GM12875 (cell line): ENCODE data around the gene PML.
A peak's percentile ranks its signal among the peaks of the same experiment; 100 is the strongest.

Source experiments
- H3K4me3 ChIP-seq: one replicate; pipeline ENCODE4 v1.5.1; 2011; ENCODE audit warnings: low read depth, low read length, control low read depth
- TF ChIP-seq, protein P1 (sequence below): IDR thresholded peaks from 2 replicates; pipeline ENCODE4 v1.5.1; 2011; ENCODE audit warnings: low read depth, mild to moderate bottlenecking, control low read depth, inconsistent platforms, low read length, moderate library complexity, borderline replicate concordance; ENCODE audit not compliant: insufficient read depth

Gene PML

DNA sequence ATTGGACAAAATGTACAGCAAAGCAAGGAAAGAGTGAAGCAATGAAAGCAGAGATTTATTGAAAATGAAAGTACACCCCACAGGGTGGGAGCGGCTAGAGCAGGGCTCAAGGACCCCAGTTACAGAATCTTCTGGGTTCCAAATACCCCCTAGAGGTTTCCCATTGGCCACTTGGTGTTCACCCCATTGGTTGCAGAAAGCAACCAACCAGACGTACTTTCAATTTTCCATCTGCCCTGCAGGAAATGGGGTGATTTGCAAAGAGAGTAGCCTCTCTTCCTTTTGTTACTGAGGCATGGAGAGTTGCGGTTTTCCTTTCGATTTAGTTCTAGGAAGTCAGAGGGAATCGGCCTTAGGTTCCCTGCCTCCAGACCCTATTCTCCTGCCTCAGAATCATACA lies 2.4 kb downstream of the PML start:
- TF ChIP-seq, protein P1, sequence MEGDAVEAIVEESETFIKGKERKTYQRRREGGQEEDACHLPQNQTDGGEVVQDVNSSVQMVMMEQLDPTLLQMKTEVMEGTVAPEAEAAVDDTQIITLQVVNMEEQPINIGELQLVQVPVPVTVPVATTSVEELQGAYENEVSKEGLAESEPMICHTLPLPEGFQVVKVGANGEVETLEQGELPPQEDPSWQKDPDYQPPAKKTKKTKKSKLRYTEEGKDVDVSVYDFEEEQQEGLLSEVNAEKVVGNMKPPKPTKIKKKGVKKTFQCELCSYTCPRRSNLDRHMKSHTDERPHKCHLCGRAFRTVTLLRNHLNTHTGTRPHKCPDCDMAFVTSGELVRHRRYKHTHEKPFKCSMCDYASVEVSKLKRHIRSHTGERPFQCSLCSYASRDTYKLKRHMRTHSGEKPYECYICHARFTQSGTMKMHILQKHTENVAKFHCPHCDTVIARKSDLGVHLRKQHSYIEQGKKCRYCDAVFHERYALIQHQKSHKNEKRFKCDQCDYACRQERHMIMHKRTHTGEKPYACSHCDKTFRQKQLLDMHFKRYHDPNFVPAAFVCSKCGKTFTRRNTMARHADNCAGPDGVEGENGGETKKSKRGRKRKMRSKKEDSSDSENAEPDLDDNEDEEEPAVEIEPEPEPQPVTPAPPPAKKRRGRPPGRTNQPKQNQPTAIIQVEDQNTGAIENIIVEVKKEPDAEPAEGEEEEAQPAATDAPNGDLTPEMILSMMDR, result no peak
- peak overlapping the region; percentile 38 for H3K4me3 ChIP-seq

DNA sequence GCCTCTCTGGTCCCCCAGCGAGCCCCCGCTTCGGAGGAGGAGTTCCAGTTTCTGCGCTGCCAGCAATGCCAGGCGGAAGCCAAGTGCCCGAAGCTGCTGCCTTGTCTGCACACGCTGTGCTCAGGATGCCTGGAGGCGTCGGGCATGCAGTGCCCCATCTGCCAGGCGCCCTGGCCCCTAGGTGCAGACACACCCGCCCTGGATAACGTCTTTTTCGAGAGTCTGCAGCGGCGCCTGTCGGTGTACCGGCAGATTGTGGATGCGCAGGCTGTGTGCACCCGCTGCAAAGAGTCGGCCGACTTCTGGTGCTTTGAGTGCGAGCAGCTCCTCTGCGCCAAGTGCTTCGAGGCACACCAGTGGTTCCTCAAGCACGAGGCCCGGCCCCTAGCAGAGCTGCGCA lies 3.5 kb downstream of the PML start:
- H3K4me3 ChIP-seq, result no peak overlapping the region
- TF ChIP-seq, protein P1, result no peak

DNA sequence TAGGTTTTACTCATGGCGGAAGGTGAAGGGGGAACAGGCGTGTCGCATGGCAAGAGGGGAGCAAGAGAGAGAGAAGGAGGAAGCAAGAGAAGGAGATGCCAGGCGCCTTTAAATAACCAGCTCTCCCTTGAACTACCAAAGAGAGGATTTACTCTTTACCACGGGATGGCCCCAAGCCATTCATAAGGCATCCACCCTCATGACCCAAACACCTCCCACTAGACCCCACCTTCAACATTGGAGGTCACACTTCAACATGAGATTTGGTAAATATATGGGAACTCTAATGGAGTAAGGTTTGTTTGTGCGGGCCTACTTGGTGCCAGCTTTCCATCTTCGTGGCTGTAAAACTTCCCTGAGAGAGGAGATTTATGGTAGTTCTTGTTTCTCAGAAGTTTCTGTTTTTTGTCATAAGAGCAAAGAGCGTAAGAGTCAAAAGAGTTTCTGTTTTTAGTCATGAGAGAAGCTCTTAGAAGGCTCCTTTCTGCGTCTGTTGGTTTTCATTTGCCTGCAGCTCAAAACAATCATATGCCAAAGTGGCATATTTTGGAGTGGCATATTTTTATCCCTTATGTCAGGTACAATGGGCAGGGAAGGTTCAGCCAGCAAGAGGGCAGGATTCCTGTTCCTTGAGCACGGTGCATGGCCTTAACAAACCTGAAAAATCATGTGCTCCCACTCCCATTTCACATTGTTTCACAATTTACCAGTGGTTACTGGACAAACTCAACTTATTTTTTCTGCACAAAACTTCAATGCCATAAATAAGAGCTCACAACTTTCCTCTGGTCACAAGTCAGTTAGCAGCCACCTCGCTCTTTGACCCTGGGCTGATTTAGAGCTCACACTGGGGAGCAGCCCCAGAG lies 12.5 kb downstream of the PML start:
- TF ChIP-seq, protein P1, result no peak
- no peak overlapping the region for H3K4me3 ChIP-seq

DNA sequence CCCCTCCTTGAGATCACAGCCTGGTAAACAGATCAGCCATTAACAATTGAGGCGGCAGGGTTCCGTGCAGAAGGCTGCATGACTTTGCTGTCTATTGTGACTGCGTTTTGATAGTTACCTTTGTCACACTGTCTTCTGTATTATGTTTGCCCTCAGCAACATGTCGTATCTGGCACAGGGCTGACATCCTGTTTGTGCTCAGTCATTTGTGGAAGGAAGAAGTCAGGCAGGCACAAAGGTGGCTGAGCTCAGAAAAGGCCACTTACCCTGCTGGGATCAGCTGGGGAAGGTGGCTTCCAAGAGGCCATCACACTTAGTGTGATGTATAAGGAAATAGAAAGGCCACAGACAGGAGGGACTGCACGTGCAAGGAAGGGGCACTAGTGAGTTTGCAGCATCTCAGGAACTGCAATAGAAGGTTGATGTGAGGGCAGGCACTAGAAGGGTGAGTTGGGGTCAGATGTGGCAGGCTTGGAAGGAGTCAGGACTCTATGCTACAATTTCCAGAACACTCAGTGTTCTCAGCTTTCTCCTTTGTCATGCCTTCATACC lies 13.4 kb downstream of the PML start:
- no peak overlapping the region for H3K4me3 ChIP-seq
- TF ChIP-seq, protein P1, result no peak

DNA sequence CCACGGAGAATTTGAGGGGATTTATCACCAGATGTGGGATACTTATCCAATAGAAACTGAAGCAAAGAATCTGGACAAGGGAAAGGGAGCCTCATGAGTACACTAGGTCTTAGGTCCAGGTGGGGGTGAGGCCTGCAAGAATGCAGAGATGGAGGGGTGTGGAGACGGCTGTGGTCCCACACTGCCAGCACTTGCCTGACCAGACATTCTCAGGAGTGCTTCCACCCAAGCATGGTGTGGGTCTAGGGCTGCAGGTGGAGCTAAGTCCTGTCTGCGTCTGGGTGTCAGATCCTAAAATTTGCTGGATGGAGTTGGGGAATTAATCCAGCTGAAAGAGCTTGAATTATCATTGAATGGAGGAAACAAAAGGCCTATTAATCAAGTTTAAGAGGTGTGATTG lies 14.4 kb downstream of the PML start:
- TF ChIP-seq, protein P1, result no peak
- H3K4me3 ChIP-seq, result no peak overlapping the region

DNA sequence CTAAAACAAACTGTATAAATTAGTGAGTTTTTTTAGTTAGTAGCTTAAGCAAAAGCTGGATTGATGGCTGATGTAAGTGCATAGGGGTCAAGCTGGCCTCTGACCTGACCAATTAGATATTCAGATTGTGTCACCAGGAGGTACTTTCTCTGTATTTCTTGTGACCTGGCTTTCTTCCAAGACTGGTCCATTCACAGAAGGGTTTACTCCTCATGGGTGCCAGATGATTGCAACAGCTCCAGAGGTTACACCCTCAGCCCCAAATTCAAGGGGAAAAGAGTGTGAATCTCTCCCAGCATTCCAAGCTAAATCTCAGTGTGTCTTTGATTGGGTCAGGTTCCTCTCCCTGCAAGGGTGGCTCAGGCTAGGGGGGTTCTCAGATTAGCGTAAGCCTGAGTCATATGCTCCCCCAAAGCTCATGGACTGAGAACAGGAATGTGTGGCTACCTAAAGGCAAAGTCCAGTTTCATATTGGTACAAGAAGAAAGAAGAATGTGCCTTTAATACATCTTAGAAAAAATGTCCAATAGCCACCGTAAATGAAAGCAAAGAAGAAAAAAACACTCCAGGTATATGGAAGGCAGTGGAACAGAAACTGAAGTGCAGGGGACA lies 16.5 kb downstream of the PML start:
- TF ChIP-seq, protein P1, result no peak
- H3K4me3 ChIP-seq, result no peak overlapping the region
